Fibroblast of lung (primary cell): ENCODE data around the gene GARIN5A. TPM values are rescaled to one million over a fixed set of nuclear protein-coding genes. Genes with fewer than 3 reads are reported as not detected.

ENCODE experiments used
- DNase-seq, 2 donors: peaks; one replicate each; pipeline versions ENCODE4 v3.0.0 to v3.0.0-alpha.2; 2010; ENCODE audit warnings: low read depth in 2 of 2
- H2AFZ ChIP-seq: 2 replicates; pipeline ENCODE4 v1.5.1; 2012; ENCODE audit warnings: low read length, control low read depth, inconsistent platforms
- H3K27ac ChIP-seq: 2 replicates; pipeline ENCODE4 v1.5.1; 2011; ENCODE audit warnings: low read length, control low read depth; ENCODE audit not compliant: insufficient read depth
- H3K27me3 ChIP-seq: 2 replicates; pipeline ENCODE4 v1.5.1; 2011; ENCODE audit warnings: mild to moderate bottlenecking, low read length; ENCODE audit not compliant: control insufficient read depth, insufficient read depth
- H3K36me3 ChIP-seq: 2 replicates; pipeline ENCODE4 v1.5.1; 2011; ENCODE audit warnings: low read length; ENCODE audit not compliant: control insufficient read depth, insufficient read depth
- H3K4me1 ChIP-seq: 2 replicates; pipeline ENCODE4 v1.5.1; 2011; ENCODE audit warnings: low read length; ENCODE audit not compliant: control insufficient read depth, insufficient read depth; ENCODE audit errors: extremely low read depth
- H3K4me2 ChIP-seq: 2 replicates; pipeline ENCODE4 v1.5.1; 2011; ENCODE audit warnings: low read length, control low read depth; ENCODE audit not compliant: insufficient read depth; ENCODE audit errors: extremely low read depth
- H3K4me3 ChIP-seq, 4 experiments: fragments of 200-600 bp in 1 of 4; sonication (generic) in 1 of 4; replicated peaks in 1 of 4; 2 replicates each; pipeline ENCODE4 v1.5.1; 2011 to 2016; ENCODE audit warnings: low read length in 4 of 4, low read depth in 3 of 4, mild to moderate bottlenecking in 3 of 4, control low read depth in 2 of 4, inconsistent platforms in 1 of 4, mixed read lengths in 1 of 4; ENCODE audit not compliant: insufficient read depth in 1 of 4; ENCODE audit errors: control extremely low read depth in 1 of 4
- H3K79me2 ChIP-seq: 2 replicates; pipeline ENCODE4 v1.5.1; 2012; ENCODE audit warnings: mild to moderate bottlenecking, low read length, inconsistent platforms; ENCODE audit not compliant: control insufficient read depth, insufficient read depth
- H3K9ac ChIP-seq: 2 replicates; pipeline ENCODE4 v1.5.1; 2011; ENCODE audit warnings: mild to moderate bottlenecking, low read length, control low read depth; ENCODE audit not compliant: insufficient read depth
- H3K9me3 ChIP-seq: 2 replicates; pipeline ENCODE4 v1.5.1; 2012; ENCODE audit warnings: low read depth, low read length; ENCODE audit not compliant: control insufficient read depth, insufficient read depth
- H4K20me1 ChIP-seq: 2 replicates; pipeline ENCODE4 v1.5.1; 2011; ENCODE audit warnings: low read length; ENCODE audit not compliant: control insufficient read depth, insufficient read depth; ENCODE audit errors: extremely low read depth
- EZH2 ChIP-seq: IDR thresholded peaks from 2 replicates; pipeline ENCODE4 v1.5.1; 2012; ENCODE audit warnings: low read length, control low read depth, mild to moderate bottlenecking; ENCODE audit errors: missing control alignments
- polyA plus RNA-seq, 2 donors: library from polyadenylated mRNA; depleted of rRNA in 1 of 2; stranded (reverse) in 1 of 2; unstranded in 1 of 2; fragments of >200 nt; gene quantifications; 2 replicates each; pipeline ENCODE4 v1.2.1, GENCODE V29; 2011 to 2012; ENCODE audit warnings: missing spikeins in 1 of 2
- total RNA-seq: library from RNA; depleted of rRNA; stranded (reverse); fragments of >200 nt; gene quantifications from 2 replicates; pipeline ENCODE4 v1.2.1, GENCODE V29; 2014
- TF ChIP-seq, protein P1 (sequence below), 2 donors: IDR thresholded peaks in 1 of 2; conservative IDR thresholded peaks in 1 of 2; 1 replicate in 1 of 2; 2 replicates in 1 of 2; pipeline ENCODE4 v1.5.1; 2011 to 2012; ENCODE audit warnings: low read length in 2 of 2, control low read depth in 1 of 2, inconsistent platforms in 1 of 2, low read depth in 1 of 2, mild to moderate bottlenecking in 1 of 2

GARIN5A gene
- total and polyA plus RNA-seq, 2 donors (not counting 1 experiment from before 2014, with no cell fraction given), result 0.11 to 0.66 TPM

DNA sequence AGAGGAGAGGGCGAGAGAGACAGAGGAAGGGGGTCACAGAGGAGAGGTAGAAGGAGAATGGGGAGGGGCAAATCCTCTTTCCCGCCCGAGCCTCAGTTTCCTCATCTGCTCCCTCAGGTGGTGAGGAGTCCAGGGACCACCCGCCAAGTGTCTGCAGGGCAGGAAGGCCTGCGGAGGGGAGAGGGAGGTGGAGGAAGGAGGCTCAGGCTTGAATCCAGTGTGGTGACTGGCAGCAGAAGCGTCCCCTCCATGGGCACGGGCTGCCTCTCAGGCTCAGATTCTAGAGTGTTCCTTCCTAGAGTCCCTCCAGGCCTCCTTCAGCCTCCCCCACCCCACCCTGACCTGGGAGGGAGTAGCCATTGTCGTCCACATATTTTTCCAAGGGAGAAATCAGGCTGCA lies 16.5 kb upstream of the GARIN5A start:
- Histone ChIP-seq H3K4me3 (no peak overlapping the region), H3K27ac (no peak overlapping the region), H3K9me3 (no peaks in the 10 kb centered on the region), H2AFZ (no peak overlapping the region), H3K9ac (no peak overlapping the region), H3K36me3 (no peaks in the 10 kb centered on the region), H3K79me2 (no peaks in the 10 kb centered on the region), H4K20me1 (no peaks in the 10 kb centered on the region), H3K27me3 (peaks cover 25% of the 10 kb centered on the region), H3K4me2 (no peak overlapping the region), H3K4me1 (no peaks in the 10 kb centered on the region)
- TF ChIP-seq EZH2, result no peak
- TF ChIP-seq, protein P1, sequence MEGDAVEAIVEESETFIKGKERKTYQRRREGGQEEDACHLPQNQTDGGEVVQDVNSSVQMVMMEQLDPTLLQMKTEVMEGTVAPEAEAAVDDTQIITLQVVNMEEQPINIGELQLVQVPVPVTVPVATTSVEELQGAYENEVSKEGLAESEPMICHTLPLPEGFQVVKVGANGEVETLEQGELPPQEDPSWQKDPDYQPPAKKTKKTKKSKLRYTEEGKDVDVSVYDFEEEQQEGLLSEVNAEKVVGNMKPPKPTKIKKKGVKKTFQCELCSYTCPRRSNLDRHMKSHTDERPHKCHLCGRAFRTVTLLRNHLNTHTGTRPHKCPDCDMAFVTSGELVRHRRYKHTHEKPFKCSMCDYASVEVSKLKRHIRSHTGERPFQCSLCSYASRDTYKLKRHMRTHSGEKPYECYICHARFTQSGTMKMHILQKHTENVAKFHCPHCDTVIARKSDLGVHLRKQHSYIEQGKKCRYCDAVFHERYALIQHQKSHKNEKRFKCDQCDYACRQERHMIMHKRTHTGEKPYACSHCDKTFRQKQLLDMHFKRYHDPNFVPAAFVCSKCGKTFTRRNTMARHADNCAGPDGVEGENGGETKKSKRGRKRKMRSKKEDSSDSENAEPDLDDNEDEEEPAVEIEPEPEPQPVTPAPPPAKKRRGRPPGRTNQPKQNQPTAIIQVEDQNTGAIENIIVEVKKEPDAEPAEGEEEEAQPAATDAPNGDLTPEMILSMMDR (conservative IDR thresholded peaks at IDR 0.05 in 1 of 2, IDR thresholded peaks at IDR 0.05 in 1 of 2; ENCODE audit: low read depth in 1 of 2, low read length in 2 of 2), result no peak
- DNase-seq, result no peak

DNA sequence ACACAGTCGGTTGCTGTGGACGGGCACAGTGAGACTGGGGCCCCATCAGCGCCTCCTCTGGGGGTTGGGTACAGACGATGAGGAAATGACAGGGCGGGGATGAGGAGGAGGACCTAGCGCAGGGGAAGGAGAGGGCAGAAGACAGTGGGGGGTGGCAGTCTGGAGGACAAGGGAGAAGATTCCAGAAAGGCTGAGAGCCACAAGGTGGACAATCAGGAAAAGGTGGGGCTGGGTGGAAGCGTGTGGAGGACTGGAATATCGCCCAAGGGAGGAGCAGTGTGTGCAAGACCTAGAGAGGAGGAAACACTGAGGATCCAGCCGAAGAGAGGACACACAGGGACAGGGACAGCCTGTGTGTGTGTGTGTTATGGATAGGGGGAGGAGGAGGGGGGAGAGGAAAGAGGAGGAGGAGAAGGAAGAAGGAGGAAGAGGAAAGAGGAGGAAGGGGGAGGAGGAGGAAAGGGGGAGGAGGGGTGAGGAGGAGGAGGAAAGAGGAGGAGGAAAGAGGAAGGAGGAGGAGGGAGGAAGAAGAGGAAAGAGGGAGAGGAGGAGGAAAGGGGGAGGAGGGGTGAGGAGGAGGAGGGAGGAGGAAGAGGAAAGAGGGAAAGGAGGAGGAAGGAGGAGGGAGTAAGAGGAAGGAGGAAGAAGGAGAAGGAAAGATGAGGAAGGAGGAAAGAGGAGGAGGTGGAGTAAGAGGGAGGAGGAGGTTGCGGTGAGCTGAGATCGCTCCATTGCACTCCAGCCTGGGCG lies 15.8 kb upstream of the GARIN5A start:
- Histone ChIP-seq H3K27me3 (peaks cover 25% of the 10 kb centered on the region), H2AFZ (no peak overlapping the region), H3K4me1 (no peaks in the 10 kb centered on the region), H3K36me3 (no peaks in the 10 kb centered on the region), H3K9me3 (no peaks in the 10 kb centered on the region), H3K79me2 (no peaks in the 10 kb centered on the region), H3K4me3 (no peak overlapping the region), H4K20me1 (no peaks in the 10 kb centered on the region), H3K9ac (no peak overlapping the region), H3K27ac (no peak overlapping the region), H3K4me2 (no peak overlapping the region)
- TF ChIP-seq EZH2, result no peak
- TF ChIP-seq, protein P1 (conservative IDR thresholded peaks at IDR 0.05 in 1 of 2, IDR thresholded peaks at IDR 0.05 in 1 of 2; ENCODE audit: low read depth in 1 of 2, low read length in 2 of 2), result no peak
- DNase-seq, result no peak

DNA sequence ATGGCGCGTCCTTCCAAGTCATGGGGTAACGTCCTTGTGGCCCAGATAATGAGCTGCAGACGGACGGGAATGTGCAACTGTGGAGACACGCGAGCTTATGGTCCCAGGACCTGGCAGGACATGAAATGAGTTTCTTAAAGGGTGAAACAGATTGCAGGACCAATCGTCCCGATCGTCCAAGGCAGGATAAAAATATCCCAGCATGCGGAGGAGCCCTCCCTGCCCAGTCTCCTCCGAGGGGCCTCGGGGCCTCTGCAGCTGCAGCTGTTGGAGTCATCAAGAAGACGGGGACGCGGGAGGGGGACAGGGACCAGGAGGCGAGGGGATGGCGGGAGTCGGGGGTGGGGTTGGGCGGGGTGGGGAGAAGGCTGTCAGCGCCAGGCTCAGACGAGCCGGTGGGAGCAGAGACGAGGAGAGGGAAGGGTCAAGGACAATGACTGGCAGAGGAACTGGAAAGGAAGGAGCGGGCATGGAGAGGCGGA lies 14.4 kb upstream of the GARIN5A start:
- Histone ChIP-seq H3K4me2 (no peak overlapping the region), H3K9me3 (no peaks in the 10 kb centered on the region), H3K36me3 (no peaks in the 10 kb centered on the region), H3K4me3 (no peak overlapping the region), H3K27me3 (peaks cover 27% of the 10 kb centered on the region), H3K4me1 (no peaks in the 10 kb centered on the region), H3K79me2 (no peaks in the 10 kb centered on the region), H3K9ac (no peak overlapping the region), H4K20me1 (no peaks in the 10 kb centered on the region), H2AFZ (no peak overlapping the region), H3K27ac (no peak overlapping the region)
- TF ChIP-seq, protein P1 (conservative IDR thresholded peaks at IDR 0.05 in 1 of 2, IDR thresholded peaks at IDR 0.05 in 1 of 2; ENCODE audit: low read depth in 1 of 2, low read length in 2 of 2), result no peak
- peak; percentile 26 for TF ChIP-seq EZH2
- no peak for DNase-seq
